Spleen (tissue), 7 donors: ENCODE data around the gene RTTN.

Source experiments
- POLR2A ChIP-seq, 3 donors: fragments of 450-650 bp; IDR thresholded peaks; one replicate each; pipeline ENCODE4 v1.5.1; 2017; ENCODE audit warnings: antibody characterized with exemption in 3 of 3, mild to moderate bottlenecking in 1 of 3
- TF ChIP-seq, protein P1 (sequence below), 11 experiments: fragments of 200-600 bp in 7 of 11; fragments of 450-650 bp in 4 of 11; sonication (generic) in 4 of 11; IDR thresholded peaks in 8 of 11; conservative IDR thresholded peaks in 3 of 11; 1 replicate in 7 of 11; 2 replicates in 4 of 11; pipeline versions ENCODE4 v1.4.0 to v1.8.0; 2016 to 2021; ENCODE audit warnings: antibody characterized with exemption in 11 of 11, inconsistent platforms in 4 of 11, mild to moderate bottlenecking in 1 of 11
- donor health status: DM: no; HTN: no; CAD: no; lungs with moderate emphysema.
- donor health status: DM: no; HTN: no; CAD: no.
- donor health status: DM: no; HTN: no; CAD: no.

DNA sequence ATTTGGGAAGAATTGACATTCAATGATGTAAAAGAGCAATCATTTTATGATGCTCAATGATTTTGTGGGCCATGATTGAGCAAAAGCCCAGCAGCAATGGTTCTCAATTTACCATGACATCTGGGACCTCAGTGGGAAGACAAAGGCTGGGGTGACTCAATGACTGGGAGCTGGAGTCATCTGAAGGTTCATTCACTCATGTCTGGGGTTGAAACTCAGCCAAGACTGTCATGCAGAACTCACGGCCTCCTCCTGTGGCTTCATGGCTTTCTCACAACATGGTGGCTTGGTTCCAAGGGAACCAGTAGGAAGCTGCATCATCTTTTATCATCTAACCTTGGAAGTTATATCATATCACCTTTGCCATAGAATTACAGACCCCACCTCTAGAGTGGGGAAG, 212.7 kb downstream of the RTTN start:
- TF ChIP-seq POLR2A (IDR thresholded peaks at IDR 0.05), result no peak
- TF ChIP-seq, protein P1, sequence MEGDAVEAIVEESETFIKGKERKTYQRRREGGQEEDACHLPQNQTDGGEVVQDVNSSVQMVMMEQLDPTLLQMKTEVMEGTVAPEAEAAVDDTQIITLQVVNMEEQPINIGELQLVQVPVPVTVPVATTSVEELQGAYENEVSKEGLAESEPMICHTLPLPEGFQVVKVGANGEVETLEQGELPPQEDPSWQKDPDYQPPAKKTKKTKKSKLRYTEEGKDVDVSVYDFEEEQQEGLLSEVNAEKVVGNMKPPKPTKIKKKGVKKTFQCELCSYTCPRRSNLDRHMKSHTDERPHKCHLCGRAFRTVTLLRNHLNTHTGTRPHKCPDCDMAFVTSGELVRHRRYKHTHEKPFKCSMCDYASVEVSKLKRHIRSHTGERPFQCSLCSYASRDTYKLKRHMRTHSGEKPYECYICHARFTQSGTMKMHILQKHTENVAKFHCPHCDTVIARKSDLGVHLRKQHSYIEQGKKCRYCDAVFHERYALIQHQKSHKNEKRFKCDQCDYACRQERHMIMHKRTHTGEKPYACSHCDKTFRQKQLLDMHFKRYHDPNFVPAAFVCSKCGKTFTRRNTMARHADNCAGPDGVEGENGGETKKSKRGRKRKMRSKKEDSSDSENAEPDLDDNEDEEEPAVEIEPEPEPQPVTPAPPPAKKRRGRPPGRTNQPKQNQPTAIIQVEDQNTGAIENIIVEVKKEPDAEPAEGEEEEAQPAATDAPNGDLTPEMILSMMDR (IDR thresholded peaks at IDR 0.05 in 8 of 11, conservative IDR thresholded peaks at IDR 0.05 in 3 of 11), result no peak
